ENCODE results near the gene CDC42BPG. TPM values are rescaled to one million over a fixed set of nuclear protein-coding genes. Genes with fewer than 3 reads are reported as not detected.

Gene CDC42BPG
- total RNA-seq, 1 experiment from 2014 or later = 4.1 TPM

GRCh38 chr11:64789331-64790204 lies 54.9 kb downstream of the CDC42BPG start:
- in situ Hi-C loops (cut with HindIII; ENCODE audit: low pct_unique_long_range_greater_than_20kb, low sequenced_read_pairs) = no loop called here
- ChIA-PET POLR2A (no interaction called here), CTCF (no interaction called here)
- Histone ChIP-seq H3K4me3 (ENCODE audit: low read depth in 2 of 2, low read length in 2 of 2) (no peak overlapping the region), H3K36me3 (ENCODE audit: control insufficient read depth, insufficient read depth, low read length) (no peaks in the 10 kb centered on the region), H3K27me3 (ENCODE audit: control insufficient read depth, insufficient read depth, low read length) (no peaks in the 10 kb centered on the region), H3K4me1 (ENCODE audit: control insufficient read depth, insufficient read depth, low read length) (no peaks in the 10 kb centered on the region), H3K9me3 (ENCODE audit: control insufficient read depth, insufficient read depth, low read depth, low read length) (no peaks in the 10 kb centered on the region), H3K27ac (ENCODE audit: low read length) (no peak overlapping the region)
- no peak for TF ChIP-seq REST (IDR thresholded peaks at IDR 0.05; ENCODE audit: insufficient read depth in 1 of 2, low read depth in 2 of 2, low read length in 1 of 2)
- TF ChIP-seq SIN3A (IDR thresholded peaks at IDR 0.05; ENCODE audit: borderline replicate concordance, insufficient read depth, low read depth, low read length) = no peak
- no peak for TF ChIP-seq TCF7L2 (IDR thresholded peaks at IDR 0.05; ENCODE audit: low read depth, low read length)
- no peak for TF ChIP-seq POLR2AphosphoS5 (IDR thresholded peaks at IDR 0.05; ENCODE audit: low read depth, low read length)
- TF ChIP-seq CTCF (IDR thresholded peaks at IDR 0.05) = no peak
- intact Hi-C loops (cut with micrococcal nuclease; ENCODE audit: unreplicated experiment) = no loop called here
- no TSS peak for BruUV-seq (replicated peaks)
- ATAC-seq (no peak), DNase-seq (ENCODE audit: low read depth, low spot score) (no peak)

GRCh38 chr11:64788321-64789215 lies 55.9 kb downstream of the CDC42BPG start:
- DNase-seq (ENCODE audit: low read depth, low spot score) = no peak

More at GRCh38 chr11:64788321-64789215, 55.9 kb downstream of the CDC42BPG start:
- CTCF ChIA-PET = interaction anchor here (0.5 to 1.7 kb wide), 3 partner anchors 10 to 222 kb away, joined by 4 to 9 read pairs (median 6); partner anchors contain the start of gene SF1
- in situ Hi-C loops (cut with HindIII; ENCODE audit: low pct_unique_long_range_greater_than_20kb, low sequenced_read_pairs) = no loop called here
- Histone ChIP-seq H3K4me1 (ENCODE audit: control insufficient read depth, insufficient read depth, low read length) (no peaks in the 10 kb centered on the region), H3K27me3 (ENCODE audit: control insufficient read depth, insufficient read depth, low read length) (no peaks in the 10 kb centered on the region), H3K4me3 (ENCODE audit: low read depth in 2 of 2, low read length in 2 of 2) (no peak overlapping the region), H3K36me3 (ENCODE audit: control insufficient read depth, insufficient read depth, low read length) (no peaks in the 10 kb centered on the region), H3K9me3 (ENCODE audit: control insufficient read depth, insufficient read depth, low read depth, low read length) (no peaks in the 10 kb centered on the region), H3K27ac (ENCODE audit: low read length) (no peak overlapping the region)
- intact Hi-C loops (cut with micrococcal nuclease; ENCODE audit: unreplicated experiment) = no loop called here
- no TSS peak for BruUV-seq (replicated peaks)
- no peak for ATAC-seq
- TF ChIP-seq TCF7L2 (IDR thresholded peaks at IDR 0.05; ENCODE audit: low read depth, low read length) = no peak
- POLR2A ChIA-PET = interaction anchor here (0.8 kb wide), 1 partner anchor 10 kb away, joined by 3 read pairs; the partner anchor contains the start of gene SF1
